HG02759 (cell line): ENCODE results near the gene METTL24.

ENCODE experiments used
- ATAC-seq: cut with Tn5 transposase; IDR thresholded peaks from one replicate; pipeline ENCODE4 v1.9.1; 2021; ENCODE audit warnings: mild to moderate bottlenecking, moderate library complexity; ENCODE audit not compliant: unreplicated experiment

The METTL24 gene

GRCh38 chr6:110211753-110212152 is 146.4 kb downstream of the METTL24 start:
- ATAC-seq: no peak

- no peak for ATAC-seq
Observed at GRCh38 chr6:110207652-110208051, 150.5 kb downstream of the METTL24 start.

GRCh38 chr6:110201151-110201884 is 156.8 kb downstream of the METTL24 start:
- ATAC-seq: no peak

DNA sequence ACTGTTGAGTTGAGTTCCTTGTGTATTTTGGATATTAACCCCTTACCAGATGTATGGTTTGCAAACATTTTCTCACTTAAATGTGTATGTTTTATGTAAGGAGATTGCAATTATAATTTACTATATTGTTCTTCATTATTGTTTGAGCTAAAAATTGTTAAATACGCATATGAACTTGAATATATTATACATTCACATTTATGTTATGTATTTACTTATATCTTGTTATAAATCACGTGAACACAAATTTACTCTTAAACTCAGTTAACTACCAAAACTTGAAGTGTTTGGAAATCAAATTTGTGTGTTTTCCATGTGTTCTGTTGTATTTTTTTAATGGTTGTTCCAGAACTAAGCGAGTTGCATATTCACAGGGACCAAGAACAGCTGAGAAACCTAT is 159.6 kb downstream of the METTL24 start:
- ATAC-seq: no peak

DNA sequence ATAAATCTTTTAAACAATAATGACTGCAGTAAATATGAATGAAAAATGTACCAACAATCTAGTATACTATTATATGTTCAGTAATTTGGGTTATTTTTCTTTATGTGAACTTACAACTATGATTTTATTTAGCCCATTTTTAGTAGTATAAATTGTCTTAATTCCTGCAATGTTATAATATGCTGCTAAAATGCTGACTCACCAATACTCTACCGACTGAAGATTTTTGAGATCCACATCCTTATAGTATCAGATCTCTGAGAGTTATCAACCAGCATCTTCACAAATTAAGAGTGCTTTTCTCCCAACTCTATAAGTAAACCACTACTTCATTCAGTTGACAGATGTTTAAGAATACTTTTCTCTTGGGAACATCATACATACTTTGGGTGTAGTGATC is 161.3 kb downstream of the METTL24 start:
- no peak for ATAC-seq

DNA sequence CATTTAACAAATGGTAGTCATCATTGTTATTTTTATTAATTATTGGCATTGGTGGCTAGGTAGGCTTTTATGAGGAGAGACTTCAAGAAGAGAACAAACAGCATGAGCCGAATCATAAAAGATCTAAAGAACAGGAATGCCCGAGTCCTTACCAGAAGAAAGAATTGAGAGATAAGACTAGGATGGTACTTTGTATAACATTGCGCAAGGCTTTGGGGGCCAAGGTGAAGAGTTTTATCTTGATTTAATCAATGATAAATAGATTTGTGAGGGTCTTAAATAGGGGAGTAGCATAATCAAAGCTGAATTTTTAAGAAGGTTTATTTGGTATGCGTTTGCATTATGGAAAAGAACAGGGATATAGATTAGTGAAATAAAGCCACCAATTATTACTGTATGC is 162.5 kb downstream of the METTL24 start:
- ATAC-seq: no peak
